IMR-90 (cell line): ENCODE measurements around the gene ACSF2. TPM values are rescaled to one million over a fixed set of nuclear protein-coding genes. Genes with fewer than 3 reads are reported as not detected.

Experiments
- ATAC-seq: fragments of 200-7000 bp; cut with Tn5 transposase; 2 replicates; pipeline ENCODE4 v1.9.1; 2020; ENCODE audit warnings: low read depth, mild to moderate bottlenecking, moderate library complexity
- BruUV-seq: library from RNA; stranded (reverse); fragments of 400-500 nt; replicated peaks from 2 replicates; lab custom pipeline; 2021; lab: Mats Ljungman, UMichigan
- CTCF ChIA-PET: fragments of 300-600 bp; formaldehyde crosslinking; extraction: SDS; loops from one replicate; lab custom pipeline; 2021; ENCODE audit warnings: antibody characterized with exemption; lab: Yijun Ruan, JAX
- POLR2A ChIA-PET: fragments of 300-600 bp; sonication (Branson Sonifier 250); formaldehyde crosslinking; loops from one replicate; lab custom pipeline; 2022; ENCODE audit warnings: antibody characterized with exemption; ENCODE audit not compliant: unreplicated experiment; lab: Charles Lee
- DNase-seq: peaks from one replicate; pipeline ENCODE4 v3.0.0; 2013
- H2AFZ ChIP-seq: replicated peaks from 2 replicates; pipeline ENCODE3; 2013; ENCODE audit warnings: low read length, mild to moderate bottlenecking; ENCODE audit not compliant: poor library complexity
- H2AK5ac ChIP-seq: 2 replicates; pipeline ENCODE4 v1.6.1; 2013; ENCODE audit warnings: low read depth, low read length, inconsistent platforms
- H2AK9ac ChIP-seq: replicated peaks from 2 replicates; pipeline ENCODE3; 2013; ENCODE audit warnings: mild to moderate bottlenecking, low read depth, low read length, moderate library complexity; ENCODE audit not compliant: poor library complexity
- H2BK120ac ChIP-seq: 2 replicates; pipeline ENCODE4 v1.6.1; 2013; ENCODE audit warnings: low read depth, low read length, inconsistent platforms
- H2BK15ac ChIP-seq: 3 replicates; pipeline ENCODE4 v1.6.1; 2013; ENCODE audit warnings: low read depth, low read length, inconsistent platforms
- H2BK20ac ChIP-seq: 2 replicates; pipeline ENCODE4 v1.6.1; 2013; ENCODE audit warnings: low read depth, mild to moderate bottlenecking, inconsistent platforms, low read length, moderate library complexity
- H2BK5ac ChIP-seq: 2 replicates; pipeline ENCODE4 v1.6.1; 2013; ENCODE audit warnings: mild to moderate bottlenecking, low read depth, low read length, inconsistent platforms; ENCODE audit not compliant: poor library complexity, severe bottlenecking
- H3K14ac ChIP-seq: replicated peaks from 2 replicates; pipeline ENCODE4 v1.6.1; 2013; ENCODE audit warnings: low read depth, low read length, inconsistent platforms
- H3K18ac ChIP-seq: 2 replicates; pipeline ENCODE4 v1.6.1; 2013; ENCODE audit warnings: low read depth, low read length, control low read depth
- H3K23ac ChIP-seq: 2 replicates; pipeline ENCODE4 v1.6.1; 2013; ENCODE audit warnings: low read depth, low read length, inconsistent platforms
- H3K27ac ChIP-seq: 2 replicates; pipeline ENCODE4 v1.5.1; 2013; ENCODE audit warnings: mild to moderate bottlenecking, control low read depth, low read length; ENCODE audit not compliant: insufficient read depth
- H3K27me3 ChIP-seq: 2 replicates; pipeline ENCODE4 v1.6.1; 2013; ENCODE audit warnings: low read length; ENCODE audit not compliant: control insufficient read depth, insufficient read depth
- H3K36me3 ChIP-seq: 2 replicates; pipeline ENCODE4 v1.6.1; 2013; ENCODE audit warnings: low read length, mixed read lengths; ENCODE audit not compliant: control insufficient read depth, insufficient read depth
- H3K4ac ChIP-seq: 2 replicates; pipeline ENCODE4 v1.6.1; 2013; ENCODE audit warnings: low read depth, low read length, inconsistent platforms
- H3K4me1 ChIP-seq: 2 replicates; pipeline ENCODE4 v1.6.1; 2013; ENCODE audit warnings: low read length, mixed read lengths; ENCODE audit not compliant: control insufficient read depth, insufficient read depth
- H3K4me2 ChIP-seq: 2 replicates; pipeline ENCODE4 v1.6.1; 2013; ENCODE audit warnings: low read depth, mild to moderate bottlenecking, control low read depth, low read length, moderate library complexity
- H3K4me3 ChIP-seq: 2 replicates; pipeline ENCODE4 v1.5.1; 2013; ENCODE audit warnings: low read depth, mild to moderate bottlenecking, control low read depth, low read length, moderate library complexity; ENCODE audit not compliant: insufficient read depth
- H3K56ac ChIP-seq: 2 replicates; pipeline ENCODE4 v1.6.1; 2013; ENCODE audit warnings: low read length, inconsistent platforms; ENCODE audit not compliant: insufficient read depth; ENCODE audit errors: extremely low read depth
- H3K79me1 ChIP-seq, 2 experiments: 2 replicates each; pipeline ENCODE4 v1.6.1; 2013; ENCODE audit warnings: low read length in 2 of 2, inconsistent platforms in 1 of 2, low read depth in 1 of 2
- H3K9ac ChIP-seq: 2 replicates; pipeline ENCODE4 v1.6.1; 2013; ENCODE audit warnings: low read depth, low read length, control low read depth
- H3K9me1 ChIP-seq: 2 replicates; pipeline ENCODE4 v1.6.1; 2013; ENCODE audit warnings: low read length, inconsistent platforms; ENCODE audit not compliant: insufficient read depth
- H3K9me3 ChIP-seq: 2 replicates; pipeline ENCODE4 v1.6.1; 2013; ENCODE audit warnings: low read length; ENCODE audit not compliant: control insufficient read depth, insufficient read depth
- H4K20me1 ChIP-seq: 2 replicates; pipeline ENCODE4 v1.6.1; 2013; ENCODE audit warnings: low read length, inconsistent platforms; ENCODE audit not compliant: insufficient read depth
- H4K5ac ChIP-seq: 2 replicates; pipeline ENCODE4 v1.6.1; 2013; ENCODE audit warnings: mild to moderate bottlenecking, low read depth, low read length, control low read depth
- H4K8ac ChIP-seq, 2 experiments: 2 replicates each; pipeline ENCODE4 v1.6.1; 2013; ENCODE audit warnings: low read depth in 2 of 2, low read length in 2 of 2, control low read depth in 1 of 2, inconsistent platforms in 1 of 2
- H4K91ac ChIP-seq: 2 replicates; pipeline ENCODE4 v1.6.1; 2013; ENCODE audit warnings: low read depth, low read length, inconsistent platforms; ENCODE audit not compliant: insufficient read depth
- BHLHE40 ChIP-seq: fragments of 150-350 bp; IDR thresholded peaks from 2 replicates; pipeline ENCODE4 v1.6.1; 2016; ENCODE audit warnings: mild to moderate bottlenecking, low read depth, low read length
- CEBPB ChIP-seq: IDR thresholded peaks from 2 replicates; pipeline ENCODE4 v1.6.1; 2012; ENCODE audit warnings: low read depth, low read length, improper control_type of control experiment
- CHD1 ChIP-seq: IDR thresholded peaks from 2 replicates; pipeline ENCODE4 v1.6.1; 2012; ENCODE audit warnings: low read depth, low read length, improper control_type of control experiment
- FOS ChIP-seq: fragments of 150-350 bp; IDR thresholded peaks from 2 replicates; pipeline ENCODE4 v1.6.1; 2016; ENCODE audit warnings: low read depth, low read length
- MAZ ChIP-seq: IDR thresholded peaks from 2 replicates; pipeline ENCODE4 v1.6.1; 2012; ENCODE audit warnings: low read depth, mild to moderate bottlenecking, low read length, improper control_type of control experiment, moderate library complexity, borderline replicate concordance
- MXI1 ChIP-seq: IDR thresholded peaks from 2 replicates; pipeline ENCODE4 v1.6.1; 2012; ENCODE audit warnings: low read depth, mild to moderate bottlenecking, low read length, moderate library complexity, borderline replicate concordance
- NFE2L2 ChIP-seq: fragments of 150-350 bp; IDR thresholded peaks from 2 replicates; pipeline ENCODE4 v1.6.1; 2016; ENCODE audit warnings: low read depth, mild to moderate bottlenecking, low read length
- RAD21 ChIP-seq: IDR thresholded peaks from 2 replicates; pipeline ENCODE4 v1.6.1; 2012; ENCODE audit warnings: low read length, improper control_type of control experiment
- RCOR1 ChIP-seq: IDR thresholded peaks from 2 replicates; pipeline ENCODE4 v1.6.1; 2012; ENCODE audit warnings: mild to moderate bottlenecking, low read length, improper control_type of control experiment; ENCODE audit not compliant: insufficient replicate concordance
- RFX5 ChIP-seq: IDR thresholded peaks from 2 replicates; pipeline ENCODE4 v1.8.0; 2012; ENCODE audit warnings: low read depth, mild to moderate bottlenecking, low read length, moderate library complexity
- SMC3 ChIP-seq: fragments of 150-350 bp; IDR thresholded peaks from 2 replicates; pipeline ENCODE4 v1.6.1; 2016; ENCODE audit warnings: low read depth, mild to moderate bottlenecking, antibody characterized with exemption, low read length, moderate library complexity
- USF2 ChIP-seq: fragments of 150-350 bp; IDR thresholded peaks from 2 replicates; pipeline ENCODE4 v1.6.1; 2017; ENCODE audit warnings: mild to moderate bottlenecking, antibody characterized with exemption, low read length, low read depth
- WGBS, 2 experiments: methylation state at CpG; one replicate each; pipeline versions ENCODE4 v1.1.5 to v1.1.7; 2013; ENCODE audit warnings: missing lambda C conversion rate in 2 of 2; ENCODE audit not compliant: insufficient read length in 1 of 2; ENCODE audit errors: extremely low coverage in 2 of 2; 5-methylcytosine and 5-hydroxymethylcytosine counted together
- dilution Hi-C: fragments of 300-500 bp; cut with HindIII; formaldehyde crosslinking; loops from one replicate; pipeline ENCODE4 v1.14.3; 2018; ENCODE audit warnings: low sequenced_read_pairs; ENCODE audit not compliant: unreplicated experiment
- in situ Hi-C: fragments of 300-500 bp; cut with MboI; formaldehyde crosslinking; loops from 3 replicates; pipeline ENCODE4 v1.14.3; 2019; ENCODE audit warnings: low sequenced_read_pairs, inconsistent platforms, mixed read lengths
- intact Hi-C: fragments of 100-400 bp; cut with micrococcal nuclease; formaldehyde crosslinking; loops from 2 replicates; pipeline ENCODE4 v1.10.0; 2022
- polyA plus RNA-seq, 3 experiments: library from polyadenylated mRNA; depleted of rRNA; stranded (reverse); fragments of >200 nt; gene quantifications; 2 replicates each; pipeline ENCODE4 v1.2.3, GENCODE V29; 2012; ENCODE audit warnings: low replicate concordance in 1 of 3
- total RNA-seq: library from RNA; depleted of rRNA; stranded (reverse); fragments of >200 nt; gene quantifications from 2 replicates; pipeline ENCODE4 v1.2.3, GENCODE V29; 2012
- TF ChIP-seq, protein P1 (sequence below): fragments of 150-350 bp; IDR thresholded peaks from 2 replicates; pipeline ENCODE4 v1.6.1; 2016; ENCODE audit warnings: low read depth, mild to moderate bottlenecking, low read length, moderate library complexity, borderline replicate concordance

The ACSF2 gene
- total and polyA plus RNA-seq, 2 of the 4 experiments (the other 2 are of a cell fraction), result 18.5 to 27.2 TPM

DNA sequence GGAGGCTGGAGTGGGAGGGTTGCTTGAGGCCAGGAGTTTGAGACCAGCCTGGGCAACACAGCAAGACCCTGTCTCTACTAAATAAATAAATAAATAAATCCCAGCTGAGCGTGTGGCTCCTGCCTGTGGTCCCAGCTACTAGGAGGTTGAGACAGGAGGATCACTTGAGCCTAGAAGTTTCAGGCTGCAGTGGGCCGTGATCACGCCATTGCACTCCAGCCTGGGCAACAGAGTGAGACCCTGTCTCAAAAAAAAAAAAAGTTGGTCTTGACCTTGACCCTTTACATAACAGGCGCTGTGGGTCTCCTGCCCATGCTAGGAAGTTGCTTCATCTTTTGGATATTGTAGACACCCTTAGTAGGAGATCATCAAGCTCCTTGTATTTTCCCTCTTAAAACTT lies 11.4 kb downstream of the ACSF2 start:
- CTCF ChIA-PET, result interaction anchor here (1.7 kb wide), 1 partner anchor 39 kb away, joined by 3 read pairs; no protein-coding TSS in a partner anchor
- ATAC-seq, result no peak

More for the DNA sequence above, 11.4 kb downstream of the ACSF2 start:
- no peak overlapping the region for H2AFZ ChIP-seq
- no peak for DNase-seq
- no peak overlapping the region for H2BK20ac ChIP-seq
- no peaks in the 10 kb centered on the region for H3K9me3 ChIP-seq
- in situ Hi-C loops, result no loop called here
- H2BK120ac ChIP-seq, result no peak overlapping the region
- no peak overlapping the region for H3K4ac ChIP-seq
- H3K4me3 ChIP-seq, result no peak overlapping the region
- no peak overlapping the region for H3K56ac ChIP-seq
- no peak overlapping the region for H3K27ac ChIP-seq
- no peaks in the 10 kb centered on the region for H4K20me1 ChIP-seq
- H3K36me3 ChIP-seq, result no peaks in the 10 kb centered on the region; the same call in 1 of the 2 replicates
- no peak overlapping the region for H4K5ac ChIP-seq
- H3K4me1 ChIP-seq, result no peaks in the 10 kb centered on the region
- H3K9ac ChIP-seq, result no peak overlapping the region
- H3K23ac ChIP-seq, result no peak overlapping the region
- H3K79me1 ChIP-seq, result peaks cover 4 to 19% of the 10 kb centered on the region in 2 experiments; a peak in 2 of 4 replicates
- H2AK9ac ChIP-seq, result no peak overlapping the region
- H4K91ac ChIP-seq, result no peak overlapping the region
- dilution Hi-C loops, result no loop called here
- H4K8ac ChIP-seq, result no peak overlapping the region
- no peak overlapping the region for H3K18ac ChIP-seq
- intact Hi-C loops, result no loop called here
- no peak overlapping the region for H2BK5ac ChIP-seq
- TF ChIP-seq RFX5 (no peak), MAZ (no peak), BHLHE40 (no peak), FOS (no peak), SMC3 (no peak), CEBPB (no peak), MXI1 (no peak), CHD1 (no peak), USF2 (no peak), RAD21 (no peak), RCOR1 (no peak), NFE2L2 (no peak)
- TF ChIP-seq, protein P1, sequence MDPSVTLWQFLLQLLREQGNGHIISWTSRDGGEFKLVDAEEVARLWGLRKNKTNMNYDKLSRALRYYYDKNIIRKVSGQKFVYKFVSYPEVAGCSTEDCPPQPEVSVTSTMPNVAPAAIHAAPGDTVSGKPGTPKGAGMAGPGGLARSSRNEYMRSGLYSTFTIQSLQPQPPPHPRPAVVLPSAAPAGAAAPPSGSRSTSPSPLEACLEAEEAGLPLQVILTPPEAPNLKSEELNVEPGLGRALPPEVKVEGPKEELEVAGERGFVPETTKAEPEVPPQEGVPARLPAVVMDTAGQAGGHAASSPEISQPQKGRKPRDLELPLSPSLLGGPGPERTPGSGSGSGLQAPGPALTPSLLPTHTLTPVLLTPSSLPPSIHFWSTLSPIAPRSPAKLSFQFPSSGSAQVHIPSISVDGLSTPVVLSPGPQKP, result no peak
- H2AK5ac ChIP-seq, result no peak overlapping the region
- BruUV-seq, result no TSS peak
- H3K4me2 ChIP-seq, result no peak overlapping the region
- POLR2A ChIA-PET, result interaction anchor here (1.9 kb wide), 1 partner anchor 11 kb away, joined by 7 read pairs; the partner anchor contains the start of gene ACSF2
- no peaks in the 10 kb centered on the region for H3K27me3 ChIP-seq
- H3K14ac ChIP-seq, result no peak overlapping the region
- 100% methylated on average over 2 of the region's 4 CpGs; no CpG with 5 or more reads in 1 of the 2 experiments for WGBS, 2 experiments
- H3K9me1 ChIP-seq, result peaks cover 10% of the 10 kb centered on the region
- H2BK15ac ChIP-seq, result no peak overlapping the region
